ENCODE data around the gene POLR3H.

Gene POLR3H

DNA sequence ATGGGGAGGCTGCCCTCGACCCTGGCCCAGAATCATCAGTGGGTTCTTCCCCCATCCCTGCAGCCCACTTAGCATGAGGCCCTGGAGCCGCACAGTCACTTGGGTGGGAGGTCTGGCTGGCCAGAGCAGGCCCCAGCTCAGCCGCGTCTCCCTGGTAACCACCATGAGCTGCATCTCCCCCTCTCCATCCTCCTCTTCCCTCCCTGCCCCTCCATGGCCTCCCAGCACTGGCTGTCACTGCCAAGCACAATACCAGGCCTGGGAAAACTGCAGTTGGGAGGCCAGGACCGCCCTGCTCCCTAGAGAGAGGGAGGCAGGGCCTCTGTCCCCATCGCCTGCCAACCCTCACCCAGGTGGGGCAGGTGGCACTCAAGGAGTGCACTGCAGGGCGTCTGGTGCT, 24.5 kb upstream of the POLR3H start:
- no peaks in the 10 kb centered on the region for H3K9me3 Mint-ChIP-seq
- H3K27ac Mint-ChIP-seq: peak overlapping the region; percentile 53 to 84 (median 64)
- peaks cover 5% of the 10 kb centered on the region for H3K36me3 Mint-ChIP-seq (ENCODE audit: low read depth)
- TF ChIP-seq, protein P1, sequence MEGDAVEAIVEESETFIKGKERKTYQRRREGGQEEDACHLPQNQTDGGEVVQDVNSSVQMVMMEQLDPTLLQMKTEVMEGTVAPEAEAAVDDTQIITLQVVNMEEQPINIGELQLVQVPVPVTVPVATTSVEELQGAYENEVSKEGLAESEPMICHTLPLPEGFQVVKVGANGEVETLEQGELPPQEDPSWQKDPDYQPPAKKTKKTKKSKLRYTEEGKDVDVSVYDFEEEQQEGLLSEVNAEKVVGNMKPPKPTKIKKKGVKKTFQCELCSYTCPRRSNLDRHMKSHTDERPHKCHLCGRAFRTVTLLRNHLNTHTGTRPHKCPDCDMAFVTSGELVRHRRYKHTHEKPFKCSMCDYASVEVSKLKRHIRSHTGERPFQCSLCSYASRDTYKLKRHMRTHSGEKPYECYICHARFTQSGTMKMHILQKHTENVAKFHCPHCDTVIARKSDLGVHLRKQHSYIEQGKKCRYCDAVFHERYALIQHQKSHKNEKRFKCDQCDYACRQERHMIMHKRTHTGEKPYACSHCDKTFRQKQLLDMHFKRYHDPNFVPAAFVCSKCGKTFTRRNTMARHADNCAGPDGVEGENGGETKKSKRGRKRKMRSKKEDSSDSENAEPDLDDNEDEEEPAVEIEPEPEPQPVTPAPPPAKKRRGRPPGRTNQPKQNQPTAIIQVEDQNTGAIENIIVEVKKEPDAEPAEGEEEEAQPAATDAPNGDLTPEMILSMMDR (IDR thresholded peaks at IDR 0.05; ENCODE audit: unreplicated experiment in 3 of 3): no peak
- peaks cover 21% of the 10 kb centered on the region for H3K4me1 Mint-ChIP-seq
- no peaks in the 10 kb centered on the region for H3K27me3 Mint-ChIP-seq (ENCODE audit: low read depth)
- H3K4me3 Mint-ChIP-seq: peak overlapping the region in 1 of 3 experiments; percentile 17

DNA sequence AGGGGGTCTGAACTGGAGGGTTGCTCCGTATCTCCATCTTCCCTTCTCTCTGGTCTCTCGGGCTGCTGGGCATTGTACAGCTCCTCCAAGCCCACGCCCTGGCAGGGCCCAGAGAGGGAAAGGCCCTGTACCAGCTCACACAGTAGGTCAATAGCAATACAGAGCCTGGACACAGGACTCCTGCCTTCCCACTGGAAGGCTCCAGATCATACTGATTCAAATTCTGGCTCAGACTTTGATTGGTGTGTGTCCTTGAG, 23.2 kb upstream of the POLR3H start:
- no peaks in the 10 kb centered on the region for H3K9me3 Mint-ChIP-seq
- H3K4me3 Mint-ChIP-seq: no peak overlapping the region
- peaks cover 2% of the 10 kb centered on the region for H3K36me3 Mint-ChIP-seq (ENCODE audit: low read depth)
- no peaks in the 10 kb centered on the region for H3K27me3 Mint-ChIP-seq (ENCODE audit: low read depth)
- no peak overlapping the region for H3K27ac Mint-ChIP-seq
- TF ChIP-seq, protein P1 (IDR thresholded peaks at IDR 0.05; ENCODE audit: unreplicated experiment in 3 of 3): no peak
- H3K4me1 Mint-ChIP-seq: peaks cover 31% of the 10 kb centered on the region

DNA sequence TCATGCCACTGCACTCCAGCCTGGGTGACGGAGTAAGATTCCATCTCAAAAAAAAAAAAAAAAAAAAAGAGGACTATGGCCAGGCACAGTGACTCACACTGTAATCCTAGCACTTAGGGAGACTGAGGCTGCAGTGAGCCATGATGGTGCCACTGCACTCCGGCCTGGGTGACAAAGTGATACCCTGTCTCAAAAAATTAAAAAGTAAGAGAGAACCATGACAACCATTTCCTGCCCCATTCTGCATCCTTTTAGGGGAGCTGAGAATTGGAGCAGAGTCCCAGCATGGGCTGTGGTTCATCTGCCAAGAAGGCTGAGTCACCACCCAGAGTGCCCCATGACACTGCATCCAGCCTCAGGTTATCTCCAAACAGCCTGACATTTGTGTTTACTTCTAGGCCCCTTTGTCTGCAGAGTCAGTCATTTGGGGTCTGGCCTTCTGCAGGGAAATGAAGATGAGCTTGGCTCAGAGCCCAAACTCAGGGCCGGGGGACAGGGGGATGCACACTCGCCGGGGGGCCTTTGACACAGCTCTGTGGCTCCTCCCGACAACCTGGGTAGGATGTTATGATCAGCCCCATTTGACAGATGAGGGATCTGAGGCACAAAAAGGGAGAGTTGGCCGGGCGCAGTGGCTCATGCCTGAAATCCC, 21.3 kb upstream of the POLR3H start:
- no peaks in the 10 kb centered on the region for H3K9me3 Mint-ChIP-seq
- no peaks in the 10 kb centered on the region for H3K27me3 Mint-ChIP-seq (ENCODE audit: low read depth)
- H3K4me1 Mint-ChIP-seq: peaks cover 50% of the 10 kb centered on the region
- H3K4me3 Mint-ChIP-seq: no peak overlapping the region
- H3K36me3 Mint-ChIP-seq (ENCODE audit: low read depth): no peaks in the 10 kb centered on the region
- TF ChIP-seq, protein P1 (IDR thresholded peaks at IDR 0.05; ENCODE audit: unreplicated experiment in 3 of 3): no peak
- H3K27ac Mint-ChIP-seq: peak overlapping the region in 2 of 3 experiments; percentile 59 to 75

DNA sequence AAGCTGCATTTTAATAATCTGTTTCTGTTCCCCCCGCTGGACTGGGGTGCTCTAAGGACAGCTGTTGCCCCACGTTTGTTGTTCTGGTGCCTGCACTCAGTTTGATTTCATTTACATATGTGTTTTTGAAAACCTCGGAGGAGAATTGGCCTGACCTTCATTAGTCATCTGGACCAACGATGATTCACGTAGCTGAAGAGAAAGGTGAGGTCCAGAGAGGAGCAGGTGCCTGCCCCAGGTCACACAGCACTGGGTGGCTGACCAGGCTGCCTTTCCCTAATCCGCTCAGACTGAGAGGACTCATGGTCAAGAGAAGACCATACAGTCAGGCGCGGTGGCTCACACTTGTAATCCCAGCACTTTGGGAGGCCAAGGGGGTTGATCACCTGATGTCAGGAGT, 20.3 kb upstream of the POLR3H start:
- no peaks in the 10 kb centered on the region for H3K36me3 Mint-ChIP-seq (ENCODE audit: low read depth)
- TF ChIP-seq, protein P1 (IDR thresholded peaks at IDR 0.05; ENCODE audit: unreplicated experiment in 3 of 3): no peak
- peak overlapping the region in 2 of 3 experiments; percentile 29 to 61 for H3K4me3 Mint-ChIP-seq
- H3K27ac Mint-ChIP-seq: peak overlapping the region in 1 of 3 experiments; percentile 29
- H3K9me3 Mint-ChIP-seq: no peaks in the 10 kb centered on the region
- peaks cover 59% of the 10 kb centered on the region for H3K4me1 Mint-ChIP-seq
- no peaks in the 10 kb centered on the region for H3K27me3 Mint-ChIP-seq (ENCODE audit: low read depth)

DNA sequence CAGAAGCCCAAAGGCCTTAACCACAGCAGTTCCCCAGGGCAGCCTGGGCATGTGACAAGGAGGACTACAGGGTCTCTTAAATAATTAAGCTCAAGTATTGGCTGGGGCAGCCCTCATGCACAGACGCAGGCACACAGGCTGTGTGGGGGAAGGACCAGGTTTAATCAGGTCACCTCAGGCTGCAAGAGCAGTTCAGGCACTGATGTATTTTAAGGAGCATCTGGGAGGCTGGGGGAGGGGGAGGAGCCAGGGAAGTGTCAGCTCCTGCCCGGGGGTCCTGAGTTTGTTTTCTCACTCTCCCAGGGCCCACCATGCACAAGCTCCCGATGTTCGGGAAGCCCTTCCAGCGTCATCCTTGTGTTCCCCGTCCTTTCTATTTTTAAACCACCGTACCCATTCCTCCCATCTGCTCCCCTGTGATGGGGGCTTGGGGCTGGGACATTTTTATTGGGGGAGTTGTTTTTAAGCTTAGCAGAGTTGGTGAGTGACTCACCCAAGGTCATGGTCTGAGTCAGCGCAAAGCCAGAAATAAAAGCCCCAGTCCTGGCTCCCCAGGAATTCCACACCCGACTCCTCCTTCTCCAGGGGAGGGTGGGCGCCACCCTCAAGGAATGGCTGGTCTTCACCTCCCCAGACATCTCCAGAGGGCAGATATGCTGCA, 18.9 kb upstream of the POLR3H start:
- Mint-ChIP-seq H3K27ac (peak overlapping the region; percentile 72 to 94 (median 90)), H3K9me3 (no peaks in the 10 kb centered on the region), H3K27me3 (ENCODE audit: low read depth) (no peaks in the 10 kb centered on the region), H3K36me3 (ENCODE audit: low read depth) (no peaks in the 10 kb centered on the region), H3K4me1 (peaks cover 48% of the 10 kb centered on the region), H3K4me3 (peak overlapping the region; percentile 67 to 93 (median 87))
- TF ChIP-seq, protein P1 (IDR thresholded peaks at IDR 0.05; ENCODE audit: unreplicated experiment in 3 of 3): no peak

DNA sequence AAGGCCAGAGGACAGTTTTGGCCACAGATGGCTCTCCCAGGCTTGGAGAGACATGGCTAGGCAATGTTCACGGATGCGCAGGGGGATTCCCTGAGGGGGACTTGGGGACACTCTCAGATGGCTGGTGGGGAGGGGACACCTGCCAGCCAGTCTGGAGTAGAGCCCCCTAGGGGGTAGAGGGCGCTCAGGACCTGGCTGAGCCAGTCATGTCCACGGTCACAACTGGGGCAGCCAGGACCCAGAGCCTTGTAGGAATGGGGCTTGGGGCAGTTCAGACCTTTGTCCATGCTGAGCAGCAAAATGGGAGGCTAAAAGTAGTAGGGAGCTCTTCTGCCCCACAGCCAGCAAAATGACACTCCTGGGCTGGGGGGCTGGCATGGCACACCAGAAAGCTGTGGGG, 18.2 kb upstream of the POLR3H start:
- Mint-ChIP-seq H3K9me3 (no peaks in the 10 kb centered on the region), H3K4me3 (peak overlapping the region; percentile 67 to 93 (median 87)), H3K4me1 (peaks cover 53% of the 10 kb centered on the region), H3K36me3 (ENCODE audit: low read depth) (no peaks in the 10 kb centered on the region), H3K27ac (peak overlapping the region; percentile 72 to 94 (median 90)), H3K27me3 (ENCODE audit: low read depth) (no peaks in the 10 kb centered on the region)
- TF ChIP-seq, protein P1 (IDR thresholded peaks at IDR 0.05; ENCODE audit: unreplicated experiment in 3 of 3): no peak

Data from nephron (organoid).